ENCODE data around the gene EIPR1.

EIPR1 gene

DNA sequence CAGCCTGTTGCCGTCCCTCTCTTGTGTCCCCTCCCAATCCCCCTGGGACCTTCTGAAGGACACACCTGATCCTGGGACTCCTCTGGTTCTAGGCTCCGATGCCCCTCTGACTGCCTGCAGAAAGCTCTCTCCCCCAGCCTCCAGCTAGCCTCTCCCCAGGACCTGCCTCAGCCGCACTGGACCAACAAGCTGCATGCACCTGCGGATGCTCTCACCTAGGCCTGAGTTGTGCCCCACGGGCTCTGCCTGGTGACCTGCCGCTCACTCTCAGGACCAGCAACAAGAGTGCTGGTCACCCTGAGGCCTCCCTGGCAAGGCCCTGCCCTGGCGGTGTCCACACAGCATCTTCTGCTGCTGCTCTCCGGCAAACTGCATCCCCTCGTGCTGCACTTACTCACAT lies 63.0 kb downstream of the EIPR1 start:
- Histone ChIP-seq H3K27ac (no peak overlapping the region), H3K4me3 (no peak overlapping the region)
- no peak for DNase-seq (ENCODE audit: low spot score)
- TF ChIP-seq CTCF (IDR thresholded peaks at IDR 0.05): no peak

- TF ChIP-seq CTCF (IDR thresholded peaks at IDR 0.05): no peak
- DNase-seq (ENCODE audit: low spot score): no peak
- Histone ChIP-seq H3K27ac (no peak overlapping the region), H3K4me3 (no peak overlapping the region)
These were observed 63.7 kb downstream of the EIPR1 start for GRCh38 chr2:3313781-3314375.

GRCh38 chr2:3312576-3313345 lies 64.9 kb downstream of the EIPR1 start:
- no peak for TF ChIP-seq CTCF (IDR thresholded peaks at IDR 0.05)
- no peak for DNase-seq (ENCODE audit: low spot score)
- Histone ChIP-seq H3K27ac (no peak overlapping the region), H3K4me3 (no peak overlapping the region)

DNA sequence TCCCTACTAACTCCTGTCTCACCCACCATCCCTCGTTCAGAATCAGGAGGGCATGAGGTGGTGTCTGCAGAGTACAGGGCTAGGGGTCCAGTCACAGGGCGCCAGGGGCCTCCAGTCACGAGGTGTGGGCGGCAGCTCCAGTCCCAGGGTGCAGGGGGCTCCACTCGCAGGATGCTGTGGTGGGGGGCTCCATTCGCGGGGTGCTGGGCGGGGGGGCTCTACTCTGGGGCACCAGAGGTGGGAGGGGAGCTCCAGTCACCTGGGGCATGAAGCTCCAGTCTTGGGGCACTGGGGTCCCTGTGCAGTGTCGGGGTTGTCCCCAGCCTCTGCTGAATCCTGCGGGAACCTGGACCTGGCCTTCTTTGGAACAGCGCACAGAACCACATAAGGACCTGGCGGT lies 66.0 kb downstream of the EIPR1 start:
- DNase-seq (ENCODE audit: low spot score): no peak
- no peak overlapping the region for H3K4me3 ChIP-seq

GRCh38 chr2:3309496-3310355 lies 67.9 kb downstream of the EIPR1 start:
- Histone ChIP-seq H3K27ac (no peak overlapping the region), H3K4me3 (no peak overlapping the region)
- no peak for DNase-seq (ENCODE audit: low spot score)
- no peak for TF ChIP-seq CTCF (IDR thresholded peaks at IDR 0.05)

More for the DNA sequence above, 66.0 kb downstream of the EIPR1 start:
- TF ChIP-seq CTCF (IDR thresholded peaks at IDR 0.05): no peak
- no peak overlapping the region for H3K27ac ChIP-seq

- Histone ChIP-seq H3K27ac (no peak overlapping the region), H3K4me3 (no peak overlapping the region)
- no peak for TF ChIP-seq CTCF (IDR thresholded peaks at IDR 0.05)
- DNase-seq (ENCODE audit: low spot score): no peak
These were observed 69.7 kb downstream of the EIPR1 start for GRCh38 chr2:3307901-3308300.
